Heart left ventricle (tissue), 13 donors: ENCODE measurements around the gene PLCB1.

Source experiments
- POLR2A ChIP-seq, 2 donors: fragments of 450-650 bp; IDR thresholded peaks; one replicate each; pipeline ENCODE4 v1.6.1; 2017; ENCODE audit warnings: antibody characterized with exemption in 2 of 2, mild to moderate bottlenecking in 2 of 2, moderate library complexity in 2 of 2
- TF ChIP-seq, protein P1 (sequence below), 12 donors: fragments of 200-600 bp; sonication (generic) in 4 of 12; IDR thresholded peaks; one replicate each; pipeline versions ENCODE4 v1.5.0 to v1.8.0; 2018 to 2022; ENCODE audit warnings: antibody characterized with exemption in 12 of 12, mild to moderate bottlenecking in 5 of 12
- donor health status: ischemic (EF 13 %, LVEDD 7.1; RV severe dilation, severe dysfunction).
- donor health status: DM: no; HTN: yes; CAD: no.
- donor health status: DM: no; HTN: no; CAD: no.
- donor health status: ischemic (EF 25% LVEDD 6.9; RV normal size, moderate dysfunction).
- donor health status: ischemic (EF 25% LVEDD 5.7; RV mildly dilated, moderate dysfunction).
- donor health status: ischemic (EF 35%, LVEDD 5.7; RV mildly dilated, moderate dysfunction).
- donor health status: nonischemic (EF 11% LVEDD 7.7; RV severe dilation, severe dysfunction).
- donor health status: DM: yes; HTN: yes; CAD: no.
- donor health status: PGD.
- donor health status: ischemic (EF 29% LVEDD 5.4; RV normal size, mild dysfunction).
- donor health status: nonischemic (EF 23%, LVEDD 6.1; RV moderate dilation, normal function).

- TF ChIP-seq, protein P1, sequence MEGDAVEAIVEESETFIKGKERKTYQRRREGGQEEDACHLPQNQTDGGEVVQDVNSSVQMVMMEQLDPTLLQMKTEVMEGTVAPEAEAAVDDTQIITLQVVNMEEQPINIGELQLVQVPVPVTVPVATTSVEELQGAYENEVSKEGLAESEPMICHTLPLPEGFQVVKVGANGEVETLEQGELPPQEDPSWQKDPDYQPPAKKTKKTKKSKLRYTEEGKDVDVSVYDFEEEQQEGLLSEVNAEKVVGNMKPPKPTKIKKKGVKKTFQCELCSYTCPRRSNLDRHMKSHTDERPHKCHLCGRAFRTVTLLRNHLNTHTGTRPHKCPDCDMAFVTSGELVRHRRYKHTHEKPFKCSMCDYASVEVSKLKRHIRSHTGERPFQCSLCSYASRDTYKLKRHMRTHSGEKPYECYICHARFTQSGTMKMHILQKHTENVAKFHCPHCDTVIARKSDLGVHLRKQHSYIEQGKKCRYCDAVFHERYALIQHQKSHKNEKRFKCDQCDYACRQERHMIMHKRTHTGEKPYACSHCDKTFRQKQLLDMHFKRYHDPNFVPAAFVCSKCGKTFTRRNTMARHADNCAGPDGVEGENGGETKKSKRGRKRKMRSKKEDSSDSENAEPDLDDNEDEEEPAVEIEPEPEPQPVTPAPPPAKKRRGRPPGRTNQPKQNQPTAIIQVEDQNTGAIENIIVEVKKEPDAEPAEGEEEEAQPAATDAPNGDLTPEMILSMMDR (IDR thresholded peaks at IDR 0.05): no peak
- TF ChIP-seq POLR2A (IDR thresholded peaks at IDR 0.05): no peak
Measured at GRCh38 chr20:8161264-8162071, 29.4 kb downstream of the PLCB1 start.
